Skeletal muscle tissue (tissue), 4 donors: ENCODE data around the gene GABBR2. TPM values are rescaled to one million over a fixed set of nuclear protein-coding genes. Genes with fewer than 3 reads are reported as not detected.

Source experiments
- H3K27ac ChIP-seq: one replicate; pipeline ENCODE4 v1.7.0; 2013; ENCODE audit warnings: mild to moderate bottlenecking, low read depth, low read length, inconsistent platforms
- H3K27me3 ChIP-seq, 3 donors: one replicate each; pipeline ENCODE4 v1.7.0; 2013; ENCODE audit warnings: low read length in 3 of 3; ENCODE audit not compliant: control insufficient read depth in 3 of 3, insufficient read depth in 3 of 3
- H3K36me3 ChIP-seq, 3 donors: one replicate each; pipeline ENCODE4 v1.7.0; 2013; ENCODE audit warnings: low read length in 3 of 3; ENCODE audit not compliant: control insufficient read depth in 3 of 3, insufficient read depth in 3 of 3
- H3K4me1 ChIP-seq, 3 donors: one replicate each; pipeline ENCODE4 v1.7.0; 2013; ENCODE audit warnings: low read length in 3 of 3, mild to moderate bottlenecking in 3 of 3; ENCODE audit not compliant: control insufficient read depth in 3 of 3, insufficient read depth in 3 of 3
- H3K4me3 ChIP-seq, 3 donors: one replicate each; pipeline ENCODE4 v1.7.0; 2013; ENCODE audit warnings: low read length in 3 of 3
- H3K9ac ChIP-seq, 3 donors: one replicate each; pipeline ENCODE4 v1.7.0; 2013; ENCODE audit warnings: low read length in 3 of 3, mild to moderate bottlenecking in 3 of 3, moderate library complexity in 2 of 3, low read depth in 1 of 3
- H3K9me3 ChIP-seq, 3 donors: one replicate each; pipeline ENCODE4 v1.7.0; 2013; ENCODE audit warnings: low read length in 3 of 3; ENCODE audit not compliant: control insufficient read depth in 3 of 3
- total RNA-seq: library from RNA; depleted of rRNA; stranded (reverse); fragments of >200 nt; gene quantifications from one replicate; pipeline ENCODE4 v1.2.3, GENCODE V29; 2014
- donor health status: Osteomylitis.

Gene GABBR2
- total RNA-seq, 1 donor from 2014 or later, result under 0.01 TPM

- Histone ChIP-seq H3K9ac (no peak overlapping the region), H3K36me3 (no peaks in the 10 kb centered on the region), H3K27me3 (peaks cover 0 to 4% (median 0%) of the 10 kb centered on the region in 3 donors), H3K27ac (no peak overlapping the region), H3K4me1 (no peaks in the 10 kb centered on the region), H3K9me3 (peaks cover 0 to 4% (median 0%) of the 10 kb centered on the region in 3 donors), H3K4me3 (no peak overlapping the region)
These were observed 365.9 kb downstream of the GABBR2 start for GRCh38 chr9:98342820-98343210.

DNA sequence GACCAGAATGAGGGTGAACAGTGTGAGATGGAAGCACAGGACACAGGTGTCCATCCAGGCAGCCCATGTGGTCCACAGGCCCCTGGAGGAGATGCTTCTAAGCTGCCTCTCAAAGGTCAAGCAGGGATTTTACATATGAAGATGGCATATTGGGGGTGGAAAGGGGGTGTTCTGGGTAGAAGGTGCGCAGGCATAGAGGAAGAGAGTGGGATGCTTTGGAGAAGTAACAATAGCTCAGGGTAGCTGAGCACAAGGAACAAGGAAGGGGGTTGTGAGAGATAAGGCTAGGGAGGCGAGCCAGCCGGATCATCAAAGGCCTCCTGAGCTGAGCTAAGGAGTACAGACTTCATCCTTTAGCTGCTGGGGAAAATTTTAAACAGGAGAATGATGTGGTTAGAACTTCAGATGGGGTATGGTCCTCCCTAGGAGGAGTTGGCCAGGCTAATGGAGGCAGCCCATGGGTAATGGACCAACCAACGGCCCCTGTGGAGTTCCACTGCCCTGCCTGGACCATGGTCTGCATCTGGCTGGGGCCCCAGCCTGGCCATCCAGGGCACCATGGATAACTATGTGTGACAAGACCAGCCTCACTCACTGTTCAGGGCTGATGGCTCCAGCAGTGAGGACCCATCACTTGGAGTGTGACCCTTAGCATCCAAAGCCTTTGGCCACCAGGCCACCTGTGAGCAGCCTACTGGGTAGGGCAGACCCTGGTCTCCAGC, 366.5 kb downstream of the GABBR2 start:
- no peaks in the 10 kb centered on the region for H3K4me1 ChIP-seq
- no peak overlapping the region for H3K4me3 ChIP-seq
- peaks cover 0 to 4% (median 0%) of the 10 kb centered on the region in 3 donors for H3K27me3 ChIP-seq
- H3K9me3 ChIP-seq, result peaks cover 0 to 4% (median 0%) of the 10 kb centered on the region in 3 donors
- H3K36me3 ChIP-seq, result no peaks in the 10 kb centered on the region
- H3K9ac ChIP-seq, result no peak overlapping the region
- no peak overlapping the region for H3K27ac ChIP-seq

DNA sequence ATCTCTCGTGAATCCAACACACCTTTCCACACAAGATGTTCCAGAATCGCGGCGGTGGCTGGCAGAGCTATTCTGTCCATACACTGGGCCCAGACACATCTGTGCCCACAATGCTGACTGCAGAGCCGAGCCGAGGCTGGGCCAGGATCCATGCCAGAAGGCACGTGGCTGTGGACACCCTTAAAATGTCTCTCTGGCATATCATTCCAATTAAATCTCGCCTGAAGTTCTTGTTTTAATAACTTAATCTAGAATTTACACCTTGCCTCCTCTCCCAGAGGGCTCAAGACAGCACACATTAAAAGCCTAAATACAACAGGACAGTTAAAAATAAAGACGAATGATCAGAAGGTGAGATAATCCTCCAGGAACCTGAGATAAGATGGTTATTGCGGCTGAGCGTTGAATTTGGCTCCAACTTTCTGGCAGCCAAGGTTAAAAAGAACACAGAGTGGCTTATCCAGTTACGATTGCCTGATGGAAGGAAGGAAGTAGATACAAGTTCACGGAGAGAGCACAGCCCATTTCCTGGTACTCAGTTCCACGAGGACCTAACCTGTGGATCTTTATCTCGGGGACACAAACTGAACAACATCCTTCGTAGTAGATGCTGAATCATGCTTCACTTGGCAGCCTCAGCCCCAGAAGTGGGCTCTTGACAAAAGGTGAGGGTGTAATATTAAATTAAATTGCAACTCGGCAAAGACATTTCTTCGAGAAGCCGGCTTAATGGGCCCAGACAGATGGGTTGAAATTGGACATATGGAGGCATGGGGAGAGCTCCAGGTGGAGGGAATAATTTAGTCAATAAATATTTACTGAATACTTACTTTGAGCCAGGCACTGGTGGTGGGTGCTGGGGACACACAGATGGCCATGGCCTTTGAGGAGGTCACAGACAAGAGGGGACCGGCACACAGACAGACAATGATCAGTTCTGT, 367.3 kb downstream of the GABBR2 start:
- Histone ChIP-seq H3K9me3 (peaks cover 0 to 4% (median 0%) of the 10 kb centered on the region in 3 donors), H3K4me3 (no peak overlapping the region), H3K4me1 (no peaks in the 10 kb centered on the region), H3K36me3 (no peaks in the 10 kb centered on the region), H3K9ac (no peak overlapping the region), H3K27ac (no peak overlapping the region), H3K27me3 (peaks cover 0 to 4% (median 0%) of the 10 kb centered on the region in 3 donors)

DNA sequence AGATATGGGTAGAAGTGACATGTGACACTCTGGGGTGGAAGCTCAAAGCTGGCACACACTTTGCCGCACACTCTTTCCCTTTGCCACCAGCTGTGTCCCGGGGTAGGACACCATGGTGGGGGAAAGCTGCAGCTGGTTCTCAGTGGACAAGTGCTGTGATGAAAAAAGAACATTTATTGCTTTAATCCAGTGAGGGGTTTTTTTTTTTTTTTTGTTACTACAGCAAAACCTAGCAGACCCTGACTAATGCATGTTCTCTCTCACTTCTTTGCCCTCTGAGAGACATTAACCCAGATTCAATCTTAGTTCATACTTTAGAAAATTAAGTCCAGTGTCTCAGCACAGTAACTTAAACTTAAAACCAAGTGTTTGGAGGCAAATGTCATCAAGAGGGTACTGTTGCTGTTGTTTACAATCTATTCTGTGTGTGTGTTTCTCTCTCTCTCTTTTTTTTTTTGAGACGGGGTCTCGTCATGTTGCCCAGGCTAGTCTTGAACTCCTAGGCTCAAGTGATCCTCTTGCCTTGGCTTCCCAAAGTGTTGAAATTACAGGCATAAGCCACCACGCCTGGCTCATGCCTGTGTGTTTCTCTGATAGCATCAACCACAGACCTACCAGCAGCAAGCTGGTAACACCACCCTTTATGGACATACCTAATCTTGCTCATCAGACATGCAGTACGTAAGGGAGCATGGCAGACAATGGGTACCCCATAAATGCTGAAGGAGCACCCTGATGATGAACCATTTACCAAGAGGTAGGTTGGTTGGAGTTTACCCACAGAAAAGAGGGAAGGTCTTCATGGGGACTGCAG, 368.5 kb downstream of the GABBR2 start:
- Histone ChIP-seq H3K27ac (no peak overlapping the region), H3K9ac (no peak overlapping the region), H3K4me3 (no peak overlapping the region), H3K4me1 (no peaks in the 10 kb centered on the region), H3K27me3 (peaks cover 0 to 4% (median 0%) of the 10 kb centered on the region in 3 donors), H3K36me3 (no peaks in the 10 kb centered on the region), H3K9me3 (peaks cover 0 to 4% (median 0%) of the 10 kb centered on the region in 3 donors)

GRCh38 chr9:98335661-98336060, 373.1 kb downstream of the GABBR2 start:
- Histone ChIP-seq H3K4me1 (no peaks in the 10 kb centered on the region), H3K9ac (no peak overlapping the region), H3K27ac (no peak overlapping the region), H3K27me3 (peaks cover 0 to 8% (median 4%) of the 10 kb centered on the region in 3 donors), H3K4me3 (no peak overlapping the region), H3K36me3 (no peaks in the 10 kb centered on the region), H3K9me3 (peaks cover 0 to 4% (median 0%) of the 10 kb centered on the region in 3 donors)

- H3K27me3 ChIP-seq, result peaks cover 0 to 8% (median 4%) of the 10 kb centered on the region in 3 donors
These were observed 373.9 kb downstream of the GABBR2 start for GRCh38 chr9:98334796-98335195.

GRCh38 chr9:98333703-98334582, 374.8 kb downstream of the GABBR2 start:
- Histone ChIP-seq H3K27ac (no peak overlapping the region), H3K4me1 (no peaks in the 10 kb centered on the region), H3K9ac (no peak overlapping the region), H3K4me3 (no peak overlapping the region), H3K9me3 (no peaks in the 10 kb centered on the region), H3K36me3 (no peaks in the 10 kb centered on the region), H3K27me3 (peaks cover 0 to 8% (median 4%) of the 10 kb centered on the region in 3 donors)

More at GRCh38 chr9:98334796-98335195, 373.9 kb downstream of the GABBR2 start:
- no peaks in the 10 kb centered on the region for H3K36me3 ChIP-seq
- no peaks in the 10 kb centered on the region for H3K4me1 ChIP-seq
- H3K27ac ChIP-seq, result no peak overlapping the region
- H3K9ac ChIP-seq, result no peak overlapping the region
- H3K4me3 ChIP-seq, result no peak overlapping the region
- H3K9me3 ChIP-seq, result peaks cover 0 to 3% (median 0%) of the 10 kb centered on the region in 3 donors

DNA sequence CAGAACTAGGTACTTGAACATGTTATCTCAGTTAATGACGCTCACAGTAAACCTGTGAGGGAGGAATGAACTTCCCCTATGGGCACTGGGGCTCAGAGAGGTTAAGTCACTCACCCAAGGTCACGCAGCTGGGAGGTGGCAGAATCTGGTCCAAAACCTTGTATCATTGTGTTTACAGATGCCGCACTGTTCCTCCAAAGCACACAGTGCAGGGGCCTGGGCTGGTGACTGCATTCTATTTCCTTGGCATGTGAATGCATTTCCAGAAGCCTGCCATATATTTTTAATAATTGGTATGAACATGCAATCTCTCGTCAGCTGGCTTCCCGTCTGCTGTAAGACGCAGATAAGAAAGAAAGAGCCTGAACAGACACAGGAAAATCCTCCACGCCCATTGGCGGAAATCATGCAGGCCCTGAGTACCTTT, 376.3 kb downstream of the GABBR2 start:
- no peaks in the 10 kb centered on the region for H3K36me3 ChIP-seq
- H3K9ac ChIP-seq, result no peak overlapping the region
- H3K27ac ChIP-seq, result no peak overlapping the region
- no peaks in the 10 kb centered on the region for H3K9me3 ChIP-seq
- no peaks in the 10 kb centered on the region for H3K4me1 ChIP-seq
- peaks cover 0 to 8% (median 4%) of the 10 kb centered on the region in 3 donors for H3K27me3 ChIP-seq
- no peak overlapping the region for H3K4me3 ChIP-seq
